HL-60/S4 treated with phorbol 12-myristate 13-acetate at 8.2 ng/mL for 4 days and 3 days (cell line): ENCODE results near the gene ANXA8.
"Not testable (repeated sequence)": the region's sequence is repeated elsewhere in the genome, so short reads cannot be mapped to it uniquely, and the experiment has no call there.

Experiments
- in situ Hi-C: fragments of 300-500 bp; cut with MboI; formaldehyde crosslinking; loops from 2 replicates; pipeline ENCODE4 v1.15.0; 2022; ENCODE audit warnings: low sequenced_read_pairs

The ANXA8 gene

GRCh38 chr10:47483923-47484322 lies at the start of gene ANXA8:
TSS of gene ANXA8 (minus strand) at chr10:47484115. CDS start at chr10:47483933, 182 bp downstream.
- in situ Hi-C loops = not testable (repeated sequence)

GRCh38 chr10:47523475-47523874 lies 39.6 kb upstream of the ANXA8 start, which contains the start of gene AGAP9:
TSS of gene AGAP9 (minus strand) at chr10:47523638. CDS start at chr10:47523526, 112 bp downstream.
- in situ Hi-C loops = not testable (repeated sequence)

- in situ Hi-C loops = not testable (repeated sequence)
Observed at GRCh38 chr10:47502313-47502712, 18.4 kb upstream of the ANXA8 start.

GRCh38 chr10:47494226-47494625 lies 10.3 kb upstream of the ANXA8 start:
- in situ Hi-C loops = not testable (repeated sequence)

GRCh38 chr10:47491600-47491999 lies 7.7 kb upstream of the ANXA8 start, which contains the start of gene FAM25G:
TSS of gene FAM25G (minus strand) at chr10:47491700. CDS start at chr10:47491674, 26 bp downstream.
- in situ Hi-C loops = not testable (repeated sequence)

- in situ Hi-C loops = not testable (repeated sequence)
Observed at GRCh38 chr10:47489630-47490029, 5.7 kb upstream of the ANXA8 start.

- in situ Hi-C loops = not testable (repeated sequence)
Observed at GRCh38 chr10:47485943-47486342, 2.0 kb upstream of the ANXA8 start.

GRCh38 chr10:47484786-47485185 lies 871 bp upstream of the ANXA8 start:
- in situ Hi-C loops = not testable (repeated sequence)

GRCh38 chr10:47482367-47482766 lies 1.5 kb downstream of the ANXA8 start:
- in situ Hi-C loops = not testable (repeated sequence)

- in situ Hi-C loops = not testable (repeated sequence)
Observed at GRCh38 chr10:47481768-47482181, 2.1 kb downstream of the ANXA8 start.

- in situ Hi-C loops = not testable (repeated sequence)
Observed at GRCh38 chr10:47481182-47481766, 2.6 kb downstream of the ANXA8 start.

GRCh38 chr10:47480133-47480532 lies 3.8 kb downstream of the ANXA8 start:
- in situ Hi-C loops = not testable (repeated sequence)

GRCh38 chr10:47478114-47478513 lies 5.8 kb downstream of the ANXA8 start:
- in situ Hi-C loops = not testable (repeated sequence)

- in situ Hi-C loops = not testable (repeated sequence)
Observed at GRCh38 chr10:47477078-47477477, 6.8 kb downstream of the ANXA8 start.

GRCh38 chr10:47475101-47475500 lies 8.8 kb downstream of the ANXA8 start:
- in situ Hi-C loops = not testable (repeated sequence)

- in situ Hi-C loops = not testable (repeated sequence)
Observed at GRCh38 chr10:47473516-47473915, 10.4 kb downstream of the ANXA8 start.

GRCh38 chr10:47472647-47473046 lies 11.3 kb downstream of the ANXA8 start:
- in situ Hi-C loops = not testable (repeated sequence)

GRCh38 chr10:47472072-47472471 lies 11.8 kb downstream of the ANXA8 start:
- in situ Hi-C loops = not testable (repeated sequence)

GRCh38 chr10:47468731-47469528 lies 15.0 kb downstream of the ANXA8 start:
- in situ Hi-C loops = not testable (repeated sequence)

GRCh38 chr10:47467957-47468356 lies 16.0 kb downstream of the ANXA8 start:
- in situ Hi-C loops = not testable (repeated sequence)

- in situ Hi-C loops = not testable (repeated sequence)
Observed at GRCh38 chr10:47467458-47467857, 16.5 kb downstream of the ANXA8 start.
